GM19099 (cell line): ENCODE measurements around the gene POU2F1.
A peak's percentile ranks its signal among the peaks of the same experiment; 100 is the strongest.

Experiments used
- POLR2A ChIP-seq: IDR thresholded peaks from 3 replicates; pipeline ENCODE4 v1.6.1; 2011; ENCODE audit warnings: low read depth; ENCODE audit not compliant: insufficient read length; ENCODE audit errors: extremely low read depth

Gene POU2F1

DNA sequence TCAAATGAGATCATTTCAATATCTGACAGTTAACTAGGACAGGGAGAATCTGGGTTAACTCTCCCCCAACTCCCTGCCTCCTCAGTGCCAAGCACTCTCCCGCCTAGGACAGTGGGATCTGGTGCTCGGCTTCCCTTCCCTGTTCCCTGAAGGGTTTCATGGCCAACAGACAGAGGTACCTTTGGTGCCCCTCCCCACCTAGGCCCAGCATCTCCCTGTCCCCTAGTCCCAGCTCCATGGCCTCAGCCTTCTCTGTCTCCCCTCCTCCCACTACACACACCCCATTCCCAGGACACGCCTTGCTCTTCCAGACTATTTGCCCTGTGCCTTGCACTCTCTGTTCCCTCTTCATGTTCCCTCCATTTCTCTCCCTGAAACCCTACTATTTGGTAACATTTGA, 220.5 kb downstream of the POU2F1 start:
- TF ChIP-seq POLR2A: no peak

DNA sequence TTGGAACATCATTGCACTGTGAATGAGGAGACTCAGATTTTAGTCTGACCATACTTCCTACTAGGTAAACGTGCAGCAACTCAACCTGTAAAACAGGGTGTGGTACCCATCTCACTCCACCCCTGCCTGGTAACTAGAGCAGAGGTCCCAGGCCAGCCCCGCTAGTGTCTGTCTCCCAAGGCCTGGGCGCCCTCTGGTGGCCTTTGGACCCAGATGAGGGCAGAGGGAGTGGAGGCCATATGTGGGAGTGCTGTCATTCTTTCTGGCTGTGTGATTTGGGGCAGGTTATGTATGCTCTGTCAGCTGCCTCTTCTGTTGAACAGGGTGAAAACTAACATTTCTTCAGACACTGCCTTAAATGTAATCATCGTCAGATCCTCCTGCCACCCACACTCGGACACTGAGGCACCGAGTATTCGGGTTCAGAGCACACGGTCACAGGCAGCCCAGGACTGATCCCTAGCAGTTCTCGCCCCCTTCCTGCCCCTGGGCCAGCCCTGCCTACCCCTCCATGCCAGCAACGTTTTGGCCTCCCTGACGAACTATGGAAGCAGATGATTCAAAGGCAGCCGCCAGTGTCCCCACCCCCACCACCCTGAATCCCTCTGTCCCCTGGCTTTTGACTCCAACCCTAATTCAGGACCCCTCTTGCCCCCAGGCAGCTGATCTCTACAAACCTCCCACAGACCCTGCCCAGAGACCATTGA, 221.6 kb downstream of the POU2F1 start:
- TF ChIP-seq POLR2A: no peak

DNA sequence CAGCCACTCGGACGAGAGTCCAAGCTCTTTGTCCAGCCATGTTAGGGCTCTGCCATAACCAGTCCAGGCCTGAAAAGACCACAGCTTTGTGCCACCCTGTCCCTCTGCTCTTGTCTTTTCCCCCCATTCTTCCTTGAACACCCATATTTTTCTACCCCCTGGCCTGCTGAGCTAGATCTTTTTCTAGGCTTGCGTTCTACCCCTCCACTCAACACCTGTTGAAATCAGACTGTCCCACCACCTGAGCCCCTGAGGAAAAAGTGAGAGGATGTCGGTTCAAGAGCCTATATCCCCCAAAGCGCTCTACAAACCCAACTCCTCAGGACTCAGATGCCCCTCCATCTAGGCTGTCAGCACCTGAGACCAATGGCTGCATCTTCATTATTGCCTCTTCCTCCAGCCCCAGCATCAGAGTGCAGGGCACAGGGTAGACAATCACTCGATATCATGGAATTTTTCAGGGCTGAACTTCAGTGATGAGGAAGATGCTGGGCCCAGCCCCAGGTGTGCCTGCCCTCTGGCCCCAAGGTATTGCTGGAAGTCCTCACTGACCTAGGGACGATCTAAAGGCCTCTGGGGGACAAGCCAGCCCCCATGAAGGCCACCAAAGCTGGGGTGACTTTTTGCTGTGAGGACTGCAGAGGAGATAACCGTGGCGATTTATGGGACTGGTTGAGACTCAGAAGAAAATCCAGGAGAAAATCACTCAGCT, 222.3 kb downstream of the POU2F1 start:
- no peak for TF ChIP-seq POLR2A

DNA sequence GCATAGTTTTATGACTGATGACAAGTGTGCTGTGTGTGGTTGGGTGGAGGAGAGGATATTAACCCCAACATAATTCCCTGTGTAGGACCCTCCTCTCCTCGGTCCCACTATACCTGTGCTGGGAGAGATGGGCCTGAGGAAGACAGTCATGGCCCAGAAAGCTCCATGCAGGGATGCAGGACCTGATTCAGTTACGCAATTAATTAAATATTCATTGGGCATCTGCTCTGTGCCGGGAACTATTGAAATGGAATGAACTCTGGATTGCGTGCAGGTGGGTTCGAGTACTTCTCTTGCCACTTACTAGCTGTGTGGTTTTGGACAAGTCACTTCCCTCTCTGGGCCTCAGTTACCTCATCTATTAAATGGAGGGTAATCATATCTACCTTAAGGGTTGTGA, 223.1 kb downstream of the POU2F1 start:
- TF ChIP-seq POLR2A: no peak

DNA sequence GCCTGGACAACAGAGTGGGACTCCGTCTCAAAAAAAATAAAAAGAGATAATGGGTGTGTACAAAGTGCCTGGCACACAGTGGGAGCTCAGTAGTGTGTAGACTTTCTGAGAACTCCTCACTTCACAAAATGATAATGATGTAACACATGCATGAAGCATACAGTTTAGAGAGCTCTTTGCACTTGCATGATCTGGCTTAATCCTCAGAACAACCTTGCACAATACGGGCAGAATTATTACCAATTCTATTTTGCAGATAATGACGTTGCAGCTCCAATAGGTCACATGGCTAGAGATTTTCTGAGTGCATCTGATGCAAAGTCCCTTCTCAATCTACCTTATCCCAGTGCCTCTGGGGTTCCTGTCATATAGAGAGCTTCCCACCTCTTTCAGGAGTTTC, 226.3 kb downstream of the POU2F1 start:
- TF ChIP-seq POLR2A: no peak

DNA sequence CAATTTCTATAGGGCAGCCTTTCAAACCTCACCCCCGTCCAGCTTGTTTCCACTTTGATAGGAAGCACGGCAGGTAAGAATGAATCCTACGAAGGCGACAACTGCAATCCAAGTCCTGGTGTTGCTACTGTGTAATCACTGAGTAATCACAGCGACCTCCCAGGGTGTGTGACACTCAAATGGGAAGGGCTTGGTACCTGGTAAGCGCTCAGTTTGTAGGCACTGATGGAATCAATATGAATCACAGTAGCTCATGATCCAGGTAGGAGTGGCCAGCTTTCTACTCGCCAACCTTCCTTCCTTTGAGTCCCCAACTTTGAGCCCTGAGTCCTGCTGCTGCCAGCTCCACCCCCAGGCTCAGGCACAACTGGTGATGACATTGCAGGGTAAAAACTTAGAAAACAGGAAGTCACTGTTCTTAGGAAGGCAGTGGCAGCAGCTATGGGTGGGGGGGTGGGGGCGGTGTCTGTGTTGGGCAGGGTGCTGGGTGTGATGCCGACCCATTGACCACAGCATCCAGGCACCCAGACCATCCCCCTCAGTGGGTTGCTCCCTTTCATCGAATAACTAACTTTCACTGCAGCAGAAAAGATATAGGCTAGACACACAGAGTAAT, 226.9 kb downstream of the POU2F1 start:
- no peak for TF ChIP-seq POLR2A

DNA sequence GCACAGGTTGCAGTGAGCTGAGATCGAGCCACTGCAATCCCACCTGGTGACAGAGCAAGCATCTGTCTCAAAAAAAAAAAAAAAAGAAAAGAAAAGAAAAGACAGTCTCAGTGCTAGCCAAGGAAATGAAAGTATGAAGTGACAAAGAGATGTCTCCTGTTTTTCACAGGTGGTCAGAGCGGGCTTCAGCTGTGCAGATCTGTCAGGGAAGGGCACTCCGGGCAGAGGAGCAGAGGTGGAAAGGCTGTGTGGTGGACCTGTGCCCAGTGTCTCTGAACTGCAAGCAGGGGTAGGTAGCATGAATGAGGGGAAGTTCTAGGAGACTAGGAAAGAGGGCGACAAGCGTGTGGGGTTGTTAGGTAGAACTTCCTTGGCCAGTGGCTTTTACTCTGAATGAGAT, 230.2 kb downstream of the POU2F1 start:
- TF ChIP-seq POLR2A: no peak

DNA sequence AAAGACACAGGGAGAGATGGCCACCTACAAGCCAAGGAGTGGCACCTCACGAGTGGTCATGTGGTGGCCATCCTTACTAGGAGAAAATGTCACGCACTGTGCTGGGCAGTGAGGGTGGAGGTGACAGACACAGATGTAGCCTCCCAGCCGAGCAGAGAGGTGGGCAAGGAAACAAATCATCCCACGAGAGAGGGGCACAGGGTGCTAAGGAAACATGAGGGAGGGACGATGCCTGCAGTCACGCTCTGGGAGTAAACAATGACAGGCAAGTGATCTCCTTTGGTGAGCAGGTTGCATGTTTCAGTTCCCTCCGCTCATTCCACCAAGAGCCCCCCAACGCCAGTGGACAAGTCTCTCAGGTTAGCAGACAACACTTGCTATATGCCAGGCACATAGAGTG, 231.8 kb downstream of the POU2F1 start:
- TF ChIP-seq POLR2A: no peak

DNA sequence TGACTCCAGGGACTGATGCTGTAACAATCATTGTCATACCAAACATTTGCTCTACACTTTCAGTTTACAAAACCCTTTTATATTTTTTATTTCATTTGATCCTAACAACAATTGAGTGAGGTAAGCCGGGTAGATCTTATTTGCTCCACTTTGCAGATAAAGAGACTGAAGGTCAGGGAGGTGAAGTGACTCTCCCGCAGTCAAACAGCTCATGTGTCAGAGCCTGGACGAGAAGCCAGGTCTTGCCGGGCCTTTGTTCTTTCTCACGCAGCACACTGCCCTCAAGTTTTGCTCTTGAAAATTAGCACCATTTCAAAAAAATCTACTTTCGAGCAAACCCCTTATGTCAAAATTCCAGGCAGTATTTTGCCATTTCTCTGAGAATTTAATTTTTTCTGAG, 232.4 kb downstream of the POU2F1 start:
- TF ChIP-seq POLR2A: no peak

DNA sequence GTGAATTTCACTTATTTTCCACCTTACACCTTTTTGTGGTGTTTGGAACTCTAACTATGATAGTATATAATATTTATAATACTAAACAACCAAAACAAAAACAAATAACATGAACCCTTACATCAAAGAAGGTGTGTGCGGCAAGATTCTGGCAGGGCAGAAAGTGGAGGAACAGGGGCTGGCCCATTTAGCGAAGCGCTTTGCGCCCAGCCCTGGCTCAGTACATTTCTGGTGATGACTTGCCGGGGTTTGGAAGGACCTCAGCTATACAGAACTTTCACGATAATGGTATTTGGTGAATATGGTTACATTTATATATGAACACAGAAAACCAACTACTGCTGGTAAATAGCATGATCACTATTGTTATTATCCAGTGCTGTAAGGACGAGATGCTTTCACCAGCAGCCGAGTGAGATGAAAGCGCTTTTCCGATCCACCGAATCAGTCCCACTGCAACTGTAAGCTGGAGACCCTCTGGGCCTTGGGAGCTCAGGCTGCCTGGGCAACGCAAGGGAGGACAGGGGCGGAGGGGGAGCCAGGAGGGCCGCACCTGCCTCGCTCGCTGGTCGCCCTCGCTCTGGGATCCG, 233.7 kb downstream of the POU2F1 start:
- TF ChIP-seq POLR2A: no peak

DNA sequence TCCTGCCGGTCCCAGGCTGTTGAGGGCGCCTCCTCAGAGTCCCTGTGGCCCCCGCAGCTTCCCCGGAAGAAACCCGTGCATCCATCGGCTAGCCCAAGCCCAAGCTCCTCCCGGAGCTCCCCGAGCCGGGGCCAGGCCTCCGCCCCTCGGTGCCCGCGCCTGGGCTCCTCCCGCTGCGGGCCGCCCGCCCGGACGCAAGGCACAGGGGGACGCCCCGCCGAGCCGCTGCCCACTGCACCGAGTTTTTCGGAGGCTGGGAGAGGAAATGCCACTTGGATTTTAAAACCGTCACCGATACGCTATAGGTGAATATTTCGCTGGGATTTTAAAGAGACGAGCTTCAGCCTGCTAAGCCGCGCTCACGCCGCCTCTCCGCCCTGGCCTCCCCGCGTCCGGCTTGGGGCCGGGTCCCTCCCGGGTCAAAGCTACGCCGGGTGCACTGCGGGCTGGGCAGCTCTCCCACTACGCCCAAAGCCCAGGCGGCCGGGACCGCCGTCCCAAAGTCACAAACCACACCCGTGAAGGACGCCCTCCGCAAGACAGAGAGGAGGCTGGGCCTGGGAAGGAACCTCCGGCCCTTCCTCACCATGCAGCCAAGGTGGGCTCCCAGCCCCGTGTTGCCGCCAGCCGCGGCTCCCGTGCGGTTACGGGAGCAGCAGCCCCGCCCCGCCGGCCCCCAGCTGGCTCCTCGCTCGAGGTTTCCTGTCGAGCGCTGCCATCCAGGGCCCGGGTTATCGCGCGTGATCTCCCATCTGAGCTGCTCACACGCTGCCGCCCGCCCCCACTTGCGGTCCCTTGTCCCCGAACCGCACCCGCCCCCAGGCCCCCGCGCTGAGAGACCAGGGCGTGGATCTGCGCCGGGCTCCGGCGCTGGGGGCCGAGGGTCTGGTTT, 234.5 kb downstream of the POU2F1 start:
- TF ChIP-seq POLR2A: peak; percentile 35

DNA sequence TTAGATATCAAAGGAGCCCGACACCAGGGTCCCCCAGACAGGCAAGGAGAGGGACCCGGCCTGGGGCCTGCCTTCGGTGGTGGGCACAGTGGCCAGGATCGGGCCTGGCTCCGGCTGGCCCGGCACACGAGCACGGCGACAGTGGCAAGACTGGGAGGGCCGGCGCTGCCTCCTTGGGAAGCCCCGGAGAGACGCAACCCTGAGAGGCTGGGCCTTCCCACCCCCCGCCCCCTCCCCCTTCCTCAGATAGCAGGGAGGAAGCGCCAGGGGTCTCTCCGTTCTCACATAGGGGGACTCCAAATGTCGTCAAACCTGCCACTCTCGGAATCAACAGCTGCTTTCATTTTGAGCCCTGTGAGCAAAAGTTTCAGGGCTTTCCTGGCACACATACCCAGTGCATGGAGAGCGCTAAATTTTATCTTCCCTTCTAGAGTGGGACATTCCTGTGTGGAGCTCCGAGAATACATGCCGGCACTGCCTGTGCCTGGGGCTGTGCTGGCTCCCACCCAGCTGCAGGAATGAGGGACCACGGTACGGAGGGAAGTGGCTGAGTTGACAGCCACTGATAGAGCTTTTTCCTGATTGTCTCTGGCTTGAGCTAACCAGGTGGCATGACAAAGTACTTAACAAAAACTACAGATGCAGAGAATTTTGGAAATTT, 235.2 kb downstream of the POU2F1 start:
- peak; percentile 39 for TF ChIP-seq POLR2A

DNA sequence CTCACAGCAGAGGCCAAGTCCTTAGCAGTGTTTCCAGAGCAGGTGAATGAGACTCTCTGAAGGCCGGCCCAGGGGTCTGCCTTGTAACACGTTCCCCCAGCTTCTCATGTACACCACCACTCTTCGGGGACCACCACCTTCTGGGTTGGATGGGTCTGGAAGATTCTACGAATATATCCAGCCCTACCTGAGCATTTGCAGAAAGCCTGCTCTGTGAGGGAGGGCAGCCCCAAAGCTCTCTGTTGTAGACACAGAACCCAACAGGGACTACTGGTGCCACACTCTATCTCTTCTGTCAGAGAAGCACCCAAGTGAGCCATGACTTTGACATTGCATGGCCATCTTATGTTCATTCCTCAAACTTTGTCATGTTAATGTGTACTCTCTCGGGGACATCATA, 235.8 kb downstream of the POU2F1 start:
- TF ChIP-seq POLR2A: no peak

DNA sequence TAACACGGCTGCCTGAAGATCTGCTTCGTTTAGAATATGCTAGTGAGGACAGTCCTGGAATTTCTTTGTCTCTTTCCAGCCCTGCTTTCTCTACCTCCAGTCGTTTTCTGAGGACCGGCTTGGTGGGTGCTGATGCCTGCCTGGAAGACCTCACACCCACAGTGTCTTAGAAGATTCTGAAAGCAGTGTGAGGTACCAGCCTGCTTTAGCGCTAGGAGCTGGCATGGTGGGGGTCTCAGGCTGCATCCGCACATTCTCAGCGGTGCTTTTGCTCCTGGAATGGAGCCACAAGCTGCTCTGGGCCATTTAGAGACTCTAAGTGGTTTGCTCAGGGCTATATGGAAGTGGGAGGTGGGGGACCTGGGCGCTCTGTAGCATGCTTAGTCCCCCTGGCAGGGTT, 236.2 kb downstream of the POU2F1 start:
- TF ChIP-seq POLR2A: no peak
